Erythroblast (primary cell): ENCODE results near the gene MEX3A.

Source experiments
- GATA1 ChIP-seq: IDR thresholded peaks from 2 replicates; pipeline ENCODE4 v1.6.1; 2011; ENCODE audit warnings: low read depth, mild to moderate bottlenecking, control low read depth, low read length, moderate library complexity
- POLR2A ChIP-seq: IDR thresholded peaks from 2 replicates; pipeline ENCODE4 v1.6.1; 2011; ENCODE audit warnings: mild to moderate bottlenecking, low read length

- TF ChIP-seq POLR2A (no peak), GATA1 (no peak)
Observed at GRCh38 chr1:156086256-156086662, 4.0 kb upstream of the MEX3A start.
